Bronchial epithelial cell (primary cell): ENCODE measurements around the gene LPCAT2. TPM values are rescaled to one million over a fixed set of nuclear protein-coding genes. Genes with fewer than 3 reads are reported as not detected.
A peak's percentile ranks its signal among the peaks of the same experiment; 100 is the strongest.

Experiments used
- DNase-seq: peaks from one replicate; pipeline ENCODE4 v3.0.0-alpha.2; 2010; ENCODE audit warnings: low read depth
- FAIRE-seq: peaks from 2 replicates; lab custom pipeline; 2011; peaks lifted over from hg19 to GRCh38; lab: Jason Lieb, UNC
- H3K27me3 ChIP-seq: 2 replicates; pipeline ENCODE4 v1.5.1; 2011; ENCODE audit warnings: low read length; ENCODE audit not compliant: control insufficient read depth, insufficient read depth
- H3K36me3 ChIP-seq: 2 replicates; pipeline ENCODE4 v1.5.1; 2011; ENCODE audit warnings: low read length; ENCODE audit not compliant: control insufficient read depth, insufficient read depth
- H3K4me3 ChIP-seq: 2 replicates; pipeline ENCODE4 v1.5.1; 2011; ENCODE audit warnings: mild to moderate bottlenecking, low read depth, low read length, control low read depth
- CTCF ChIP-seq: IDR thresholded peaks from 2 replicates; pipeline ENCODE4 v1.5.1; 2011; ENCODE audit warnings: mild to moderate bottlenecking, moderate library complexity, low read length, control low read depth, inconsistent platforms; ENCODE audit not compliant: insufficient read depth, severe bottlenecking
- total RNA-seq: library from RNA; depleted of rRNA; stranded (reverse); fragments of >200 nt; gene quantifications from 2 replicates; pipeline ENCODE4 v1.2.1, GENCODE V29; 2014

Gene LPCAT2
- total RNA-seq, 1 donor from 2014 or later: 11.8 TPM

- Histone ChIP-seq H3K27me3 (no peaks in the 10 kb centered on the region), H3K36me3 (no peaks in the 10 kb centered on the region), H3K4me3 (no peak overlapping the region)
- DNase-seq: no peak
- FAIRE-seq: no peak
- no peak for TF ChIP-seq CTCF
Observed at GRCh38 chr16:55561319-55561848, 52.5 kb downstream of the LPCAT2 start.

GRCh38 chr16:55562936-55563335 lies 54.1 kb downstream of the LPCAT2 start:
- TF ChIP-seq CTCF: no peak
- no peak overlapping the region for H3K4me3 ChIP-seq
- DNase-seq: peak; percentile 68
- H3K36me3 ChIP-seq: no peaks in the 10 kb centered on the region
- FAIRE-seq: no peak
- H3K27me3 ChIP-seq: no peaks in the 10 kb centered on the region

- Histone ChIP-seq H3K36me3 (no peaks in the 10 kb centered on the region), H3K27me3 (no peaks in the 10 kb centered on the region), H3K4me3 (no peak overlapping the region)
- TF ChIP-seq CTCF: no peak
- peak; percentile 43 for DNase-seq
- no peak for FAIRE-seq
Observed at GRCh38 chr16:55563797-55564196, 54.9 kb downstream of the LPCAT2 start.

GRCh38 chr16:55565086-55565485 lies 56.2 kb downstream of the LPCAT2 start:
- TF ChIP-seq CTCF: no peak
- FAIRE-seq: no peak
- H3K27me3 ChIP-seq: no peaks in the 10 kb centered on the region
- H3K36me3 ChIP-seq: no peaks in the 10 kb centered on the region
- no peak overlapping the region for H3K4me3 ChIP-seq
- no peak for DNase-seq

GRCh38 chr16:55566432-55567175 lies 57.7 kb downstream of the LPCAT2 start, which contains the start of gene CAPNS2:
TSS of gene CAPNS2 (plus strand) at chr16:55566684. CDS start at chr16:55566757, 73 bp downstream.
- DNase-seq: peak; percentile 67
- Histone ChIP-seq H3K4me3 (peak within 1 kb of the TSS; percentile 57), H3K36me3 (no peaks in the 10 kb centered on the region), H3K27me3 (no peaks in the 10 kb centered on the region)
- no peak for TF ChIP-seq CTCF
- no peak for FAIRE-seq

GRCh38 chr16:55567382-55567781 lies 58.5 kb downstream of the LPCAT2 start:
- Histone ChIP-seq H3K27me3 (no peaks in the 10 kb centered on the region), H3K36me3 (no peaks in the 10 kb centered on the region), H3K4me3 (peak overlapping the region; percentile 57)
- TF ChIP-seq CTCF: no peak
- FAIRE-seq (peak; percentile 40), DNase-seq (peak; percentile 78)
